NCI-H146 treated with DMSO at 0.1 percent for 48 hours (cell line): ENCODE measurements around the gene ADH1C.

Source experiments
- DNase-seq: peaks from one replicate; lab custom pipeline; 2025; ENCODE audit not compliant: unreplicated experiment; lab: John Stamatoyannopoulos, UW

The ADH1C gene

DNA sequence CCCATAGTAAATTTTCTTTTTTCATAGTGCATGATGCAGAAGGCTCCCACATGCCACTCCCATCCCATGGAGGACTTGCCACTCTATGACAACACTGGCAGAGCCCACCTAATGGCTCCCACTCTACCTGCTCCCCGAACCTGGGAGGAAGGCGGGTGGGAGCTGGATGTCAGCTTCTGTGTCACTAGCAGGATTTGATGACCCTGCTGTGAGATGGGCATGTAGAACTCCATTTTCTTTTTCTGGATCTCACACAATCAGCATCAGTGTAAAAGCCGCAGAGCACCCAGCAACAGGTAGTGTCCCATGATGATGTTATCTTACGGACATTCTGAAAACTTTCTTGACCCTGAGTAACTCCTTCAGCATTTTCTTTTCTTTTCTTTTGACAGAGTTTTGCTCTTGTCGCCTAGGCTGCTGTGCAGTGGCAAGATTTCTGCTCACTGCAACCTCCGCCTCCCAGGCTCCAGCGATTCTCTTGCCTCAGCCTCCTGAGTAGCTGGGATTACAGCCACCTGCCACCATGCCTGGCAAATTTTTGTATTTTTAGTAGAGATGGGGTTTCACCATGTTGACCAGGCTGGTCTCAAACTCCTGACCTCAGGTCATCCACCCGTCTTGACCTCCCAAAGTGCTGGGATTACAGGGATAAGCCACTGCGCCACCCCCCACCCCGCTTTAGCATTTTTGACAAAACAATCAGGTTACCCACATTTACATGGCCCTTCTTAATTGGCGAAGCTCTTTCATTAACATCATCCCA, 46.7 kb downstream of the ADH1C start:
- DNase-seq, result no peak

DNA sequence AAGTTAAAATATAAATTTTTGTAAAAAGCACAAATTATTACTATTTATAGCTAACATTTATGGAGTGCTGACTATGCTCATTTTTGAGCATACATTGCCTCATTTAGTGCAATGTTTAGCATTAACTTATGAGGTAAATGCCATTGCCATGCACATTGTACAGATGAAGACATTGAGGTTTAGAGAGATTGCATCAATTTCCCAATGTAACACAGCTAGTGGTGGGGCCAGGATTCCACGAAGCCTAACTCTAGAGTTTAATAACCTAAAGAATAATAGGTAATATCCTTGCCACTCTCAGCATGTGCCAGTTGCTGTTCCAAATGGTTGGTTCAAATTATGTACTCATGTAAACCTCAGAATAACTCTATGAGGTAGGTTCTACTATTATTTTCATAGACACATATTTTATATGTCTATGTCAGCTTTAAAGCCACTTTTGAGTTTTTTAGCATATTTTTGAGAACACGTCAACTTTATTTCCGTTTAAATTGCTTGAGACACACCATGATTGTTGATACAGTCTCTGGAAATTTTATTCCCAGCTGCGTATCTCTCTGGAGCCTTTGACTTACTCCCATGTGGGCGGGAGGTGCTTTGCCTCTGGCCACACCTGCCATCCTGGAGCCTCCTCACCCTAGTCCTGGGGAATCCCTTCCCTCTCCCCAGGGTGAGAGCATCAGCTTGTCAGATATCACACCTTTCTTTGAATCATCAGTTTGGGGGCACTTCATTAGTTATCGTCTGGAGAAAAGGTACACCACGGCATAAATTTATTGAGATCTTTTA, 51.0 kb downstream of the ADH1C start:
- no peak for DNase-seq

DNA sequence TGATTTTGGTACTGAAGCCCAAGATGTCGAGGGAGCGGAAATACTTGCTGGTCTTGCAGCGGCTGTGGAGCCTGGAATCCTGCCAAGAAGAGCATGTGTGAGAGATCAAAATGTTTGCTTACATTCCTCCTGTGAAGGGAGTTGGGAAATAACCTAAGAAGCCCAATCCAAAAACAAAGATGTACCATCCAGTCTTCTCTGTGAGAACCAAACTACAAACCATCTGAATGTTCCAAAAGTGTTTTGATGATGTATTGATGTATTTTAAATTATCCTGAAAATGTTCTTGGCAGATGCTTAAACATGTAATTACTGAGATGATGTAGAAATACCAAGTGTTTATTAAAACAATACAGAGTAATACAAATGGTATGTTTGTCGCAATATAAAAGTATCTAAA, 51.6 kb downstream of the ADH1C start:
- DNase-seq, result no peak

- DNase-seq, result no peak
Observed at GRCh38 chr4:99293357-99293756, 59.2 kb downstream of the ADH1C start.

DNA sequence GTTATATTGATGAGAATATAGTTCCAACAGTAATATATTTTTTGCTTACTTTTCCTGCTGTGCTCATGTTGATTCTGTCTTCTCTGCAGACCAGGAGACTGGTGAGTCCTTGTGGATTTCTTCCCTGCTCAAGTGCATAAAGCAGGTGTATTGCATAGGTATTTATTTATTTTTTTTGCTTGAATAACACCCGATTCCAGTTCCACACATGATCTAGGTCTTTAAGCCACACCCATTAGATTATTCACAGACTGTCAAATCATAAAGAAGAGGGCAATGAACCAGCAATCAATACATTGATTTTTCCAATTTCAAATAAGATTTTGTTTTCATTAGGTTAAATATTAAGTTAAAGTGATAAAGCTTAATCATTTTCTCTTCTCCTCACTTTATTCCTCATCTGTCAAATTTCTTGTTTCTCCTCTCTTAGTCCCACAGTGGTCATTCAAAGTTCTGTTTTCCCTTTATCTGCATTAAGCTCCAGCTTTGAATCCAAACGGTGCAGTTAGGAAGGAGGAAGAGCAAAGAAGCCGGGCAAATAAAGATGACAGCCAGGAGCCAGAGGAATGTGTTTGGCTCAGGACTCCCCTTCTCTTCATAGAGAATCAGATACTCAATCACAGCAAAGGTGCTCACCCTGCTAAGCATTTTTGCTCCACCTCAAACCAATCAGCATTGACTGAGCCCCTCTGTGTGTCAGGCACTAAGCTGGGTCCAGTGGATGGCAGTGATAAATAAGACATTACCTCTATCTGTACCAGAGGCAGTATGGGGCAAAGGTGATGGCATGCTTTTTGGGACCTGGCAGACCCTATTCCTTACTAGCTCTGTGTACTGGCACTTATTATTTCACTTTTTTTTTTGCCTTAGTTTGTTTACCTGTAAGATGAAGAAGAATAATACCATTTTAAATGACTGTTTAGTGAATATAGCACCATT, 61.4 kb downstream of the ADH1C start, which contains the start of gene ADH1A:
Gene ADH1A, minus strand, starts transcription at position 138 of the 939 bp plus-strand sequence. Its CDS starts 71 bp downstream, at position 67.
- DNase-seq, result no peak
